ENCODE measurements around the gene CBX6. TPM values are rescaled to one million over a fixed set of nuclear protein-coding genes. Genes with fewer than 3 reads are reported as not detected.

Gene CBX6
- total and polyA plus RNA-seq, 9 of the 15 experiments (the other 6 are each of a cell fraction or from before 2014, with no cell fraction given): 0.75 to 31.6 (median 8.0) TPM

DNA sequence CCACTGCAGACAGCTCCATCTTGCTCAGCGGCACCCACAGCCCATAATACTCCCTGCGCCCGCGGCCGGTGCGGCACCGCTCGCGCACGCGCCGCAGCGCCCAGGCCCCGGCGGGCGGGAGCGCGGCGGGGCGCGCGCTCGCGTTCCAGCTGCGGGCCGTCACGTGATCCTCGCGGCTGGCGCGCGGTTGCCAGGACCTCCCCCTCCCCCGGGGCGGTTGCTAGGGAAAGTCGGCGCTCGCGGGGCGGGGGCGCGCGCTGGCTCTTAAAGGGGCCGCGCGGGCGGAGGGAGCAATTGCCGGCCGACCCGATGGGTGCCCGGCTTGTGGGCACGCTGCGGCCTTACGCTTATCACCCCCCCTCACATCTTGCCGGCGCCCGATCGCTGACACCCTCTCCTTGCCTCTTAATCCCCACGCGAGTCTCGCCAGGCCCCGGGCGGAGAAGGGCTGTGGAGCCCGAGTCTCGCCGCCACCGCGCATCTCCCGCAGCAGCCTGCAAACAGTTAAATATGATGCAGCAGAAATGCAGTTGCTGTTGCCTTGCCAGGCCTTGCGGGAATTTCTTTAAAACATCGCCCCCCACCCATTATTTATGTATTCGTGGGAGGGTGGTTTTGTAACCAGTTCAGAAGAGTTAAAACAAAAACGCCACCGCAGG, at the start of gene CBX6 (continued):
- TF ChIP-seq, protein P1, sequence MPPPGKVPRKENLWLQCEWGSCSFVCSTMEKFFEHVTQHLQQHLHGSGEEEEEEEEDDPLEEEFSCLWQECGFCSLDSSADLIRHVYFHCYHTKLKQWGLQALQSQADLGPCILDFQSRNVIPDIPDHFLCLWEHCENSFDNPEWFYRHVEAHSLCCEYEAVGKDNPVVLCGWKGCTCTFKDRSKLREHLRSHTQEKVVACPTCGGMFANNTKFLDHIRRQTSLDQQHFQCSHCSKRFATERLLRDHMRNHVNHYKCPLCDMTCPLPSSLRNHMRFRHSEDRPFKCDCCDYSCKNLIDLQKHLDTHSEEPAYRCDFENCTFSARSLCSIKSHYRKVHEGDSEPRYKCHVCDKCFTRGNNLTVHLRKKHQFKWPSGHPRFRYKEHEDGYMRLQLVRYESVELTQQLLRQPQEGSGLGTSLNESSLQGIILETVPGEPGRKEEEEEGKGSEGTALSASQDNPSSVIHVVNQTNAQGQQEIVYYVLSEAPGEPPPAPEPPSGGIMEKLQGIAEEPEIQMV (tag; conservative IDR thresholded peaks at IDR 0.05; ENCODE audit: low read depth): no peak
- TF ChIP-seq, protein P2, sequence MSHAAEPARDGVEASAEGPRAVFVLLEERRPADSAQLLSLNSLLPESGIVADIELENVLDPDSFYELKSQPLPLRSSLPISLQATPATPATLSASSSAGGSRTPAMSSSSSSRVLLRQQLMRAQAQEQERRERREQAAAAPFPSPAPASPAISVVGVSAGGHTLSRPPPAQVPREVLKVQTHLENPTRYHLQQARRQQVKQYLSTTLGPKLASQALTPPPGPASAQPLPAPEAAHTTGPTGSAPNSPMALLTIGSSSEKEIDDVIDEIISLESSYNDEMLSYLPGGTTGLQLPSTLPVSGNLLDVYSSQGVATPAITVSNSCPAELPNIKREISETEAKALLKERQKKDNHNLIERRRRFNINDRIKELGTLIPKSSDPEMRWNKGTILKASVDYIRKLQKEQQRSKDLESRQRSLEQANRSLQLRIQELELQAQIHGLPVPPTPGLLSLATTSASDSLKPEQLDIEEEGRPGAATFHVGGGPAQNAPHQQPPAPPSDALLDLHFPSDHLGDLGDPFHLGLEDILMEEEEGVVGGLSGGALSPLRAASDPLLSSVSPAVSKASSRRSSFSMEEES (CRISPR knock-in tag; IDR thresholded peaks at IDR 0.05): peak; percentile 98
- TF ChIP-seq NFE2L1 (tag; IDR thresholded peaks at IDR 0.05; ENCODE audit: borderline replicate concordance, low read depth) (no peak), SLC30A9 (CRISPR knock-in tag; IDR thresholded peaks at IDR 0.05) (no peak), HDAC2 (IDR thresholded peaks at IDR 0.05) (peak; percentile 48; the same call in 1 of the 2 replicates), ZNF57 (CRISPR knock-in tag; IDR thresholded peaks at IDR 0.05) (no peak), SUPT5H (IDR thresholded peaks at IDR 0.05) (no peak), NR4A1 (CRISPR knock-in tag; IDR thresholded peaks at IDR 0.05) (no peak), NR4A1 (tag; IDR thresholded peaks at IDR 0.05) (no peak), DMBX1 (CRISPR knock-in tag; IDR thresholded peaks at IDR 0.05; ENCODE audit: borderline replicate concordance) (no peak; the same call in 1 of the 2 replicates), FOSL1 (tag; conservative IDR thresholded peaks at IDR 0.05) (peak; percentile 36; the same call in 1 of the 2 replicates), ZNF584 (CRISPR knock-in tag; IDR thresholded peaks at IDR 0.05; ENCODE audit: low read depth) (0 out of 2 replicates have a peak, but pooled peaks have one; percentile 54), TBP (optimal IDR thresholded peaks at IDR 0.05; ENCODE audit: low read depth, low read length) (no peak), ZNF589 (CRISPR knock-in tag; IDR thresholded peaks at IDR 0.05; ENCODE audit: low read depth) (no peak), ZEB2 (IDR thresholded peaks at IDR 0.05) (no peak)
- TF ChIP-seq, protein P3, sequence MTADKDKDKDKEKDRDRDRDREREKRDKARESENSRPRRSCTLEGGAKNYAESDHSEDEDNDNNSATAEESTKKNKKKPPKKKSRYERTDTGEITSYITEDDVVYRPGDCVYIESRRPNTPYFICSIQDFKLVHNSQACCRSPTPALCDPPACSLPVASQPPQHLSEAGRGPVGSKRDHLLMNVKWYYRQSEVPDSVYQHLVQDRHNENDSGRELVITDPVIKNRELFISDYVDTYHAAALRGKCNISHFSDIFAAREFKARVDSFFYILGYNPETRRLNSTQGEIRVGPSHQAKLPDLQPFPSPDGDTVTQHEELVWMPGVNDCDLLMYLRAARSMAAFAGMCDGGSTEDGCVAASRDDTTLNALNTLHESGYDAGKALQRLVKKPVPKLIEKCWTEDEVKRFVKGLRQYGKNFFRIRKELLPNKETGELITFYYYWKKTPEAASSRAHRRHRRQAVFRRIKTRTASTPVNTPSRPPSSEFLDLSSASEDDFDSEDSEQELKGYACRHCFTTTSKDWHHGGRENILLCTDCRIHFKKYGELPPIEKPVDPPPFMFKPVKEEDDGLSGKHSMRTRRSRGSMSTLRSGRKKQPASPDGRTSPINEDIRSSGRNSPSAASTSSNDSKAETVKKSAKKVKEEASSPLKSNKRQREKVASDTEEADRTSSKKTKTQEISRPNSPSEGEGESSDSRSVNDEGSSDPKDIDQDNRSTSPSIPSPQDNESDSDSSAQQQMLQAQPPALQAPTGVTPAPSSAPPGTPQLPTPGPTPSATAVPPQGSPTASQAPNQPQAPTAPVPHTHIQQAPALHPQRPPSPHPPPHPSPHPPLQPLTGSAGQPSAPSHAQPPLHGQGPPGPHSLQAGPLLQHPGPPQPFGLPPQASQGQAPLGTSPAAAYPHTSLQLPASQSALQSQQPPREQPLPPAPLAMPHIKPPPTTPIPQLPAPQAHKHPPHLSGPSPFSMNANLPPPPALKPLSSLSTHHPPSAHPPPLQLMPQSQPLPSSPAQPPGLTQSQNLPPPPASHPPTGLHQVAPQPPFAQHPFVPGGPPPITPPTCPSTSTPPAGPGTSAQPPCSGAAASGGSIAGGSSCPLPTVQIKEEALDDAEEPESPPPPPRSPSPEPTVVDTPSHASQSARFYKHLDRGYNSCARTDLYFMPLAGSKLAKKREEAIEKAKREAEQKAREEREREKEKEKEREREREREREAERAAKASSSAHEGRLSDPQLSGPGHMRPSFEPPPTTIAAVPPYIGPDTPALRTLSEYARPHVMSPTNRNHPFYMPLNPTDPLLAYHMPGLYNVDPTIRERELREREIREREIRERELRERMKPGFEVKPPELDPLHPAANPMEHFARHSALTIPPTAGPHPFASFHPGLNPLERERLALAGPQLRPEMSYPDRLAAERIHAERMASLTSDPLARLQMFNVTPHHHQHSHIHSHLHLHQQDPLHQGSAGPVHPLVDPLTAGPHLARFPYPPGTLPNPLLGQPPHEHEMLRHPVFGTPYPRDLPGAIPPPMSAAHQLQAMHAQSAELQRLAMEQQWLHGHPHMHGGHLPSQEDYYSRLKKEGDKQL (CRISPR knock-in tag; IDR thresholded peaks at IDR 0.05; ENCODE audit: borderline replicate concordance): no peak

Measured in K562 (cell line).